ENCODE measurements around the gene ZNF681.
A peak's percentile ranks its signal among the peaks of the same experiment; 100 is the strongest.
"Not testable (repeated sequence)": the region's sequence is repeated elsewhere in the genome, so short reads cannot be mapped to it uniquely, and the experiment has no call there.

Gene ZNF681

DNA sequence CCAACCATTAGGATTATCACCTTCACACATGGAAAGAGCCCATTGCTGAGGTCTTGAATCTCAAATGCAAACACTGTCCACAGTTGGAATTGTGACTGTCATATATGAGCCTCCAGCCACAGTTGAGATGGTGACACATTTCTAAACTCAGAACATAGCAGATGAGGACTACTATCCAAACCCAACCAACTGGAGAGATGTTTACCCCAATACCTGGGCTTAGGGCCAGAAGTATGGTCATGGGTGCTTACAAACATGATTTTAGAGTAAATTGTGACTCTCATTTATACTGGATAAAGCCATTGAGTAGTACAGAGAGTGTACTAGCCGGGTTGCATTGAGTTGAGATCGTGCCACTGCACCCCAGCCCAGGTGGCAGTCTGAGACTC lies 14.0 kb upstream of the ZNF681 start:
- DNase-seq: no peak

DNA sequence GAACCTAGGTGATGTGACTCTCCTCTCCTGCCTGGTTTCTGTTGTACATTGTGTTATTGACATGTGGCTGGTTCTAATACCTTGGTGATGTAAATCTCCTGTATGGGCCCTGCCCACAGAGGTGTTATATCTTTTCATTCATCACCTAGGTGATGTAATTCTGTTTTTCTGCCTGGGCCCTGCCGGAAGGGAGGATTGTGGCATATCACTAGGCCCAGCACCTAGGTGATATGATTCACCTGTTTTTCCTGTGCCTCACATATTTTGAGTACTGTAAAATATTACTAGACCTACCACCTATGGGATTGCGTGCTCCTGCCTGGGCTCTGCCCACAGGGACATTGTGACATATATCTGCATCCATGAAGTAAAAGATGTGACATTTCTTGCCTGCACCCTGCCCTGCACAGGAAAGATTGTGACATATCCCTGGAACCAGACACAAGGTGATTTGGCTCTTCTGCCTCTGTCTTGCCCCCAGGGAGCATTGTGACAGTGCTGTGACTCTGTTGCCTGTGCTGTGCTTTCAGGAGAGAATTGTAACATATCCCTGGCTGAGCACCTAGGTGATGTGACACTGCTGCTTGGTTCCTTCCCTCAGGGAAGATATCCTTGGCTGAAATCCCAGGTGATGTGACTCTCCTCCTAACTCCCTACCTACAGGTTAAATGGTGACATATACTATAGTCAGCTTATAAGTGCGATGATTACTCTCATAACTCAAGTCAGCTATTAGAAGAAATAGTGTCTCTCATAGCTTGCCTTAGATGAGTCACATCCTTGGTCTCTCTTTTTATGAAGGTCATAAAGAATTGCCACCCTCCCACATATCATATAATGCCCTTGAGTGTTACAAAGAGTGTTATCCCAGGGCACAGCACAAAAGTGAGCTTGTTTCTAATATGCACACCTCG lies 13.3 kb upstream of the ZNF681 start:
- DNase-seq: no peak

DNA sequence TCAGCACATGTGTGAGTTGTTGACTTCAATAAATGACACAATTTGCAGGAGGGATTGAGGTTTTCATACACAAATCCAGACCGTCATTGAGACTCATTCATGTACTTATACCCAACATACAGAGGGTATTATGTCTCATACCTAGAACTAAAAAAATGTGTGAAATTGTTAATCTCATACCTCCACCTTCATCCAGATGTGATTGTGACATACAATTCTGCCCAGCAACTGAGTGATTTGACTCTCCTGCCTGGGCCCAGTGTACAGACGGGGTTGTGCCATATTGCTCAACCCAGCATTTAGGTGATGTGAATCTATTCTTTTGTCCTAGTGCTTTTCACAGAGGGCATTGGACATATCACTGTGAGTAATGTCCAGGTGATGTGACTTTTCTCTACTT lies 12.6 kb upstream of the ZNF681 start:
- no peak for DNase-seq

DNA sequence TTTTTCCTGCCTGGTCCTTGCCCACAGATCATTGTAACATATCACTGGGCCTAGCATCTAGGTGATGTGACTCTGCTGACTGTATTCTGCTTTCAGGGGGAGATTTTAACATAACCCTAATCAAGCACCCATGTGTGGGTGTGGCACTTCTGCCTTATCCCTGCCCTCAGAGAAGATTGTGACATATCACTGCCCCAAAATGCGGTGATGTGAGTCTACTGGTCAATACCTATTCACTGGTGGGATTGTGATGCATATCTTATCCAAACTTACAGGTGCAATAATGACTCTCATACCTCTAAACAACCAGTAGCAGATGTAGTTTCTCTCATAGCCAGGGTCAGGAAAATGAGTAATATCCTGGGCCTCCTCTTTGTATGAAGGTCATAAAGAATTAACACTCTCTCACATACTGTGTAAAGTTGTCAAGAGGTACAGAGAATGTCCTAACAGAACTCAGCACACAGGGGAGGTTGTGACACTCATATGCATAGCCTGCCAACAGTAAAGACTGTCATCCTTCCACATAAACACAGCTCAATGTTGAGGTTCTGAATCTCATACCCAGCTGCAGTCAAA lies 12.1 kb upstream of the ZNF681 start:
- no peak for DNase-seq

DNA sequence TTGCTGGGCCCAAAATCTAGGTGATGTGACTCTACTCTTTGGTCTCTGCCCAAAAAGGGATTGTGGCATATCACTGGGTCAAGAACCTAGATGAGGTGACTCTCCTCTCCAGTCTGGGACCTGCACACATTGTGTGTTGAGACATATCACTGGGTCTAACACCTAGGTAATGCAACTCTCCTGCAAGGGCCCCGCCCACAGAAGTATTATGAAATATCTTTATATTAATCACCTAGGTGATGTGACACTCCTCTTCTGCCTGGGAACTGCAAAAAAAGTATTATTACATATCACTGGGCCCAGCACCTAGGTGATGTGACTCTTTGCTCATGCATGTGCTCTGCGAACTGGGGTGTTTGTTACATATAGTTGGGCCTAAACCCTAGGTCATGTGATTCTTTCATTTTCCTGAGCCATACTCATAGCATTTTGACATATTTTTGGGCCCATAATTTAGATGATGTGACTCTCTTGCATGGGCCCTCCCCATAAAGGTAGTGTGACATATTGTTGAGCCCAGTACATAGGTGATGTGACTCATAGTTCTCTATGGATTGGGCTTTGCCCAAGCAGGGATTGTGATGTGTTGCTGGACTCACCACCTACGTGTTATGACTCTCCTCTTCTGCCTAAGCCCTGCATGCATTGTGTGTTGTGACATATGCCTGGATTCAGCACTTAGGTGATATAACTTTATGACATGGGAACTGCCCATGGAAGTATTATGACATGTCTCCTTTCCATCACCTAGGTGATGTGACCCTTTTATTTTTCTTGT lies 11.2 kb upstream of the ZNF681 start:
- DNase-seq: no peak

DNA sequence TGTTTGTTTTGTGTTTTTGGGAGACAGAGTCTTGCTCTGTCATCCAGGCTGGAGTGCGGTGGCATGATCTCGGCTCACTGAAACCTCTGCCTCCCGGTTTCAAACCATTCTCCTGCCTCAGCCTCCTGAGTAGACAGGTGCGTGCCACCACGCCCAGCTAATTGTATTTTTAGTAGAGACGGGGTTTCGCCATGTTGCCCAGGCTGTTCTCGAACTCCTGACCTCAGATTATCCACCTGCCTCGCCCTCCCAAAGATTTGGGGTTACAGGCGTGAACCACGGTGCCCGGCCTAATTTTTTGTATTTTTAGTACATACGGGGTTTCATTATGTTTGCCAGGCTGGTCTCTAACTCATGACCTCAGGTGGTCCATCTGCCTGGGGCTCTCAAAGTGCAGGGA lies 8.3 kb upstream of the ZNF681 start:
- DNase-seq: peak; percentile 80

DNA sequence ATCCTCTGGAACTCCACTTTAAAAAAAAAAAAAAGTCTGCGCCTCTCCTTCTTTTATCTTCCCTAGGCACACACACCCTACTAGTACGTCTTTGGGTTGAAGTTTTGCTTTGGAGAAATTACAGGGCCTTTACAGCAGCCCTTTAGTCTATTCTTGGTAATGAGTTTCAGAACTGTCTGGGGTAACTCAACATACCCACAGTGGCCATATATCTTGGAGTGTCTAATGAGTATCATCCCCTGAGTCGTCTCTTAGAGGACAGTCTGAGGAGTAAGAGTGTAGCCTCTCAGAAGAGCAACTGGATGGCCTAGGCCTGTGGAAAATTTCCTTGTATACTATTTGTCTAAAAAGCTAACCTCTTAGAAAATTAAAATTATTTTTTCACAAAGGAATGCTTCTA lies 6.1 kb upstream of the ZNF681 start:
- DNase-seq: peak; percentile 55

DNA sequence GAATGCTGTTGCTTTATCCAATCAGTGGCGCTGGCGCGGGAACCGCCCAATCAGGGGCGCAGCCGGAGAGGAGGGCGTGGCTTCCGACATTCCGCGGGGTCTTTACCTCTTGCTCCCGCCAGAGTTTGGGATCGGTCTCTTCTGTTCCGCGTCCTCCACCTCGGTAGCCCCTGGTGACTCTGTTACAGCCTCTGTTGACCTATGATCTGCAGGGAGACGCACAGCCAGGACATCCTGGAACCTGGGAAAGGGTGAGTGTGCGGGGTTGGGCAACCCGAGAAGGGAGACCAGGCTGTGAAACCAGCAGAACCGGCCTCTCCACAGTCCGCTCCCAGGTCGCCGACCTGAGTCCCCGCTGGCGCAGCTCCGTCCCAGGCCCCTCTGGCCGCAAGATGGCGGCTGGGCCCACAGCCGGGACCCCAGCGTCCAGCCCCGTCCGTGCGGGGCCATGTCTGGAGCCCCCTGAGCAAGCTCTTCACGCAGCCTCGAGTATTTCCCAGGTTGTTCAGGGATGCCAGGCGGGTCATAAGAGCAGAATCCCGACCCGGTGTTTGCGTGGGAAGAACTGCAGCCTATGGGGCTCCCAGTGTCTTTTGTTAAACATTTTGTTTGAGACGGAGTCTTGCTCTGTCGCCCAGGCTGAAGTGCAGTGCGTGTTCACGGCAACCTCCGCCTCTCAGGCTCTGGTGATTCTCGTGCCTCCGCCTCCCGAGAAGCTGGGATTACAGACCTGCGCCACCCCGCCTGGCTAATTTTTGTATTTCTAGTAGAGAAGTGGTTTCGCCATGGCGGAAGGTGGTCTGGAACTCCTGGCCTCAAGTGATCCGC lies 4.4 kb upstream of the ZNF681 start:
- DNase-seq: peak; percentile 96

DNA sequence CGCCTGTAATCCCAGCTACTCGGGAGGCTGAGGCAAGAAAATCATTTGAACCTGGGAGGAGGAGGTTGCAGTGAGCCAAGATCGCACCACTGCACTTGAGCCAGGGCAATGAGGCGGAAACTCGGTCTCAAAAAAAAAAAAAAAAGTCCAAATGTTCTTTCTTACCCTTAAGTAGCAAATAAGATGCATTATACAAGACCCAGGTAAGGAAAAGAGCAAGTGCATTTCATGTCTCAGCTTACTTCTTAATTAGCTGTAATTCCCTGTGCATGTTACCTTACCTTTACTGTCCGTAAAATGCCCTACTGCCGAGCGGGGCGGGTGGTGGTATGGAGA lies 3.8 kb upstream of the ZNF681 start:
- DNase-seq: no peak

DNA sequence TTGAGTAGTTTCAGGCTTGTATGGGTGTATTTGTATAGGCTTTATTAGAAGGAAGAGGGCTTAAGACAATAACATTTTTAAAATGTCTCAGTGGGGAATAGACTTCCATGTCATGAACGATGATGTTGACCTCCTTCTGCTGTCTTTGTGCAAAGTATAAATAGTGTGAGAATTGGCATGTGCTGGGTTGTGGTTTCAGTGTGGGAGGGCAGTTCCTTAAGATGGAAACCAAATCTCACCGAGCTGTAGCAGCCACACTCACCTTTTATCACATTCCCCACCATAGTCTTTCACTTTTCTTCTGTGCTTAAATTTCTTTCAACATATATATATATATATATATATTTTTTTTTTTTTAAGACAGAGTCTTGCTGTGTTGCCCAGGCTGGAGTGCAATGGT lies 1.6 kb upstream of the ZNF681 start:
- DNase-seq: peak; percentile 69

DNA sequence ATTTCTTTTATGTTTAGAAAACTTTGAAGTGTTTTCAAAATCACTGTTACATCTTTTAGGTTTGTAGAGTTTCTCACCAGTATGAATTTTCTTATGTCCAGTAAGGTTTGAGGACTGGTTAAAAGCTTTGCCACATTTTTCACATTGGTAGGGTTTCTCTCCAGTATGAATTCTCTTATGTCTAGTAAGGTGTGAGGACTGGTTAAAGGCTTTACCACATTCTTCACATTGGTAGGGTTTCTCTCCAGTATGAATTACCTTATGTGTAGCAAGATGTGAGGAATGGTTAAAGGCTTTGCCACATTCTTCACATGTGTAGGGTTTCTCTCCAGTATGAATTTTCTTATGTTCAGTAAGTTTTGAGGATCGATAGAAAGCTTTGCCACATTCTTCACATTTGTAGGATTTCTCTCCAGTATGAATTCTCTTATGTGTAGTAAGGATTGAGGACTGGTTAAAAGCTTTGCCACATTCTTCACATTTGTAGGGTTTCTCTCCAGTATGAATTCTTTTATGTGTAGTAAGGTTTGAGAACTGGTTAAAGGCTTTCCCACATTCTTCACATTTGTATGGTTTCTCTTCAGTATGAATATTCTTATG lies 15.0 kb downstream of the ZNF681 start:
- not testable (repeated sequence) for DNase-seq

DNA sequence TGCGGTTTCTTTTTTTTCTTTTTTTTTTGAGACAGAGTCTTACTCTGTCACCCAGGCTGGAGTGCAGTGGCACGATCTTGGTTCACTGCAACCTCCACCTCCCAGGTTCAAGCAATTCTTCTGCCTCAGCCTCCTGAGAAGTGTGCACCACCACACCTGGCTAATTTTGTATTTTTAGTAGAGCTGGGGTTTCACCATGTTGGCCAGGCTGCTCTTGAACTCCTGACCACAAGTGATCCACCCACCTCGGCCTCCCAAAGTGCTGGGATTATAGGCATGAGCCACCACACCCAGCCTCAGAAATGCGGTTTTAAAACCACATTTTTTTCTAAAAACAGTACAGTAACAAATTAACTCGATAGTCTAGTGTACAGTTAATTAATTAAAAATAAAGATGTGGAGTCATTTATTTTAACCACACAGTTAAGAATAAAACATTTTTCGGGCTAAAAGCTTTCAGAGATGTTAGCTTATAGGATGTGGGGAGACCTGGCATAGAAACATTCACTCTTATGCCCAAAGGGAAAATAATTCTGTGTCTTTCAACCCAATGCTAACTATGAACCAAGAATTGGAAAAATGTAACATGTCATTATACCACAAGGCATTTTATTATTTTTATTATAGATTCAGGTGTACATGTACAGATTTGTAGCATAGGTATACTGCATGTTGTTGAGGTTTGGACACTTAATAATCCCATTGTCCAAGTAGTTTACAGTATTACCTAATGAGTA lies 27.8 kb downstream of the ZNF681 start:
- DNase-seq: peak; percentile 38

DNA sequence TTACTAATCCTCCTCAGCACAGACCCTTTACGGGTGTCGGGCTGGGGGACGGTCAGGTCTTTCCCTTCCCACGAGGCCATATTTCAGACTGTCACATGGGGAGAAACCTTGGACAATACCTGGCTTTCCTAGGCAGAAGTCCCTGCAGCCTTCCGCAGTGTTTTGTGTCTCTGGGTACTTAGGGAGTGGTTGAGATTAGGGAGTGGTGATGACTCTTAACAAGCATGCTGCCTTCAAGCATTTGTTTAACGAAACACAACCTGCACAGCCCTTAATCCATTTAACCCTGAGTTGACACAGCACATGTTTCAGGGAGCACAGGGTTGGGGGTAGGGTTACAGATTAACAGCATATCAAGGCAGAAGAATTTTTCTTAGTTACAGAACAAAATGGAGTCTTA lies 34.5 kb downstream of the ZNF681 start:
- not testable (repeated sequence) for DNase-seq

DNA sequence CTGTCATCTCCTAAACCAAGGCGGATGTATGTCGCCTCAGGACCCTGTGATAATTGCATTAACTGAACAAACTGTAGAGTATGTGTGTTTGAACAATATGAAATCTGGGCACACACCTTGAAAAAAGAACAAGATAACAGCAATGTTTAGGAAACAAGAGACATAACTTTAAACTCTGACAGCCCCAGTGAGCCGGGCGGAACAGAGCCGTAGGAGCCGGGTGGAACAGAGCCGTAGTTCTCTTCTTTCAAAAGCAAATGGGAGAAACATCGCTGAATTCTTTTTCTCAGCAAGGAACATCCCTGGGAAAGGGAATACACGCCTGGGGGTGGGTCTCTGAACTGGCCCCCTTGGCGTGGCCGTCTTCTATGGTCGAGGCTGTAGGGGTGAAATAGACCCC lies 39.9 kb downstream of the ZNF681 start:
- DNase-seq: no peak

DNA sequence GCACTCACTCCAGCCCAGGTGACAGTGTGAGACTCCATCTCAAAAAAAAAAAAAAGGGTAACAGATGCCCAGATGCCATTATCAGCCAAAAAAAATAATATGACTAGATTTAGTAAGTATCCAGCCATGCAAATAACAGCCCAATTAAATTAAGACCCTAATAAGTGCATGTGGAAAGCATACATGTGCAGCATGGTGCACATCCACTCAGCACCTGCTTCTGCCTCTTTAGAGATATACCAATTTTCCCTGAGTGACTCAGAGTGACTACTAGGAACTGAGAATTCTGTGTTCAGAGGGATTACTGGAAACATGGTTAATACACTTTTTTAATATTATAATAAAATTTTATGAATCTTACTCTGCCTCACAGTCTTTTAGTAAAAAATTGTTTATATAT lies 41.9 kb downstream of the ZNF681 start:
- DNase-seq: no peak

DNA sequence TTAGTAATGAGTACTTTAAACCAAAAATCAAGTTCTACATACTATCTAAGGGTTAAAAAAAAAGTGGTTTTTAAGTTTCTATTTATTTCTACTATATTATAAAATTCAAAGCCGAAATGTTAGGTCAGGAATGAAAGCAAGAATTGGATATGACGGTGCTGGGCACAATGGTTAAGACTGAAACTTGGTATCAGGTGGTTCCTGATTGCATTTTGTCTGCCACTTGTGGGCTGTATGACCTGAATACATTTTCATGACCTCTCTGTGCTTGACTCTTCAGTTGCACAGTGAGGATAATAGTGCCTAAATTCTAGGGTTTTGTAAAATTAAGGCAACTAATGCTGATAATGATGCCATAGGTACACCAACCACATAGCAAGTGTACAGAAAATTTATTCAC lies 49.3 kb downstream of the ZNF681 start:
- no peak for DNase-seq

DNA sequence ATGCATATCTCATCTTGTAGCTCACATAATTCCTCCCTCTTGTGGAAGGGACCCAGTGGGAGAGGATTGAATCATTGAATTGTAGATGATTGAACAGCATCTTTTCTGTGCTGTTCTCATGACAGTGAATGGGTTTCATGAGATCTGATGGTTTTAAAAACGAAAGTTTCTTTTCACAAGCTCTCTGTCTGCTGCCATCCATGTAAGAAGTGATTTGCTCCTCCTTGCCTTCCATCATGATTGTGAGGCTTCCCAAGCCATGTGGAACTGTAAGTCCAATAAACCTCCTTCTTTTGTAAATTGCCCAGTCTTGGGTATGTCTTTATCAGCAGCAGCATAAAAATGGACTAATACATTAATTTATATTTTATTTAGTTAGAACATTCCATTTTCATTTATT lies 52.0 kb downstream of the ZNF681 start:
- no peak for DNase-seq

DNA sequence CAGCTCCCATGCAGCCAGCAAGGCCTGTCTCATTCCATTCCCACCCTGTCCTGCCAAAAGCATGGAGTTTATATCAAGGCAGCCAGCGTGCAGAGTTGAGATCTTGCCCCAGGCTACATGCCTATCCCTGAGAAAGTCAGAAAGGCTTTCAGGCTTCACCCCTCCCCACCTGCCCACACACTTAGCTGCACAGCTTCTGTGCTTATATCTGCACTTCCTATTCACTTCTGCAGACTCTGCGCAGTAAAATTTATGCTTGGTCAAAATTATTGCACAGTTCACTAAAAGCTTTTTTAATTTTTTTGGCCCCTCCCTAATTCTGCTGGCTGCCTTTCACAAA lies 59.2 kb downstream of the ZNF681 start:
- DNase-seq: peak; percentile 90

DNA sequence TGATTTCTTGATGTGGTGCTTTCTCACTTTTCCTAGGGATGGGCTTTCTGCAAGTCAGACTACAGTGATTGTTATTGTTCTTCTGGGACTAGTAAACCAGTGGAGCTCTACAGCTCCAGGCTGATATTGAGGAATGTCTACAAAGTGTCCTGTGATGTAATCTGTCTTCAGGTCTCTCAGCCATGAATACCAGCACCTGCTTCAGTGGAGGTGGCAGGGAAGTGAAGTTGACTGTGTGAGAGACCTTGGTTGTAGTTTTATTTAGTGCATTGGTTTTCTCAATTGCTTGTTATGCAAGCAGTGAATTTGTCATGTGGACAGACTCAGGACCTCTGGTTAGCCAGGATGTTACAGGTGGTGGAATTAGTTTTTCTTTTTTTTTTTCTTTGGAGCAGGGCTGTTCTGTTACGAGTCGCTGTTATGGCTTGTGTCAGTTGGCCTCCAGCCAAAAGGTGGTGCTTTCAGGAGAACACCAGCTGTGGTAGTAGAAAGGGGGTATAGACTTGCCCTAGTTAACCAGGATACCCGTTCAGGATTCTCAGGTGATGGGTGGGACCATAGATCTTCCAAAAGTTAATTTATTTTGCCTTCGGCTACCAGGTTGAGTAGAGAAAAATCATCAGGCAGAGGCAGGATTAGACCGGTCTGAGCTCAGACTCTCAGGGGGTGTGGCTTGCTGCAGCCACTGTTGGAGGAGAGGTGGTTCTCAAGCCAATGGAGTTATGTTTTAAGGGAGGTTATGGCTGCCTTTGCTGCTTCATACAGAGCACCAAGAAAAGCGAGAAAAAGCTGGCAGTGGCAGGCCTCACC lies 59.8 kb downstream of the ZNF681 start:
- peak; percentile 91 for DNase-seq

DNA sequence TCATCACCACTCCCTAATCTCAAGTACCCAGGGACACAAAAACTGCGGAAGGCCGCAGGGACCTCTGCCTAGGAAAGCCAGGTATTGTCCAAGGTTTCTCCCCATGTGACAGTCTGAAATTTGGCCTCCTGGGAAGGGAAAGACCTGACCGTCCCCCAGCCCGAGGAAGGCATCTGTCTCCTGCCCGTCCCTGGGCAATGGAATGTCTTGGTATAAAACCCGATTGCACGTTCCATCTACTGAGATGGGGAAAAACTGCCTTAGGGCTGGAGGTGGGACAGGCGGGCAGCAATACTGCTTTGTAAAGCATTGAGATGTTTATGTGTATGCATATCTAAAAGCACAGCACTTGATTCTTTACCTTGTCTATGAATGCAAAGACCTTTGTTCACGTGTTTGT lies 65.8 kb downstream of the ZNF681 start:
- DNase-seq: not testable (repeated sequence)
